K562 (cell line): ENCODE data around the gene PTPRF. TPM values are rescaled to one million over a fixed set of nuclear protein-coding genes. Genes with fewer than 3 reads are reported as not detected.

Source experiments
- ATAC-seq: fragments of 200-7000 bp; cut with Tn5 transposase; 3 replicates; pipeline ENCODE4 v1.9.1; 2020; ENCODE audit warnings: moderate library complexity
- BruUV-seq: library from RNA; stranded (reverse); fragments of 400-500 nt; replicated peaks from 2 replicates; lab custom pipeline; 2021; lab: Mats Ljungman, UMichigan
- CTCF ChIA-PET: fragments of 300-600 bp; formaldehyde crosslinking; extraction: SDS; loops from one replicate; lab custom pipeline; 2021; ENCODE audit warnings: low intra/inter-chr PET ratio; lab: Yijun Ruan, JAX
- POLR2A ChIA-PET: fragments of 300-600, 350-650 bp; sonication (Branson Sonifier 250); formaldehyde crosslinking; extraction: SDS; loops from one replicate; lab custom pipeline; 2021; ENCODE audit warnings: antibody characterized with exemption, inconsistent platforms; lab: Yijun Ruan, JAX
- DNase-seq, 4 experiments: peaks; one replicate each; pipeline versions ENCODE4 v3.0.0 to v3.0.0-alpha.2; 2011 to 2018; ENCODE audit warnings: low spot score in 3 of 4, mixed read lengths in 3 of 4; ENCODE audit errors: extremely low read depth in 1 of 4
- FAIRE-seq: peaks from 2 replicates; lab custom pipeline; 2011; peaks lifted over from hg19 to GRCh38; lab: Jason Lieb, UNC
- H2AFZ ChIP-seq: 2 replicates; pipeline ENCODE4 v1.6.0; 2011; ENCODE audit warnings: low read depth, low read length, control low read depth, inconsistent platforms
- H3K27ac ChIP-seq: fragments of 200-600 bp; 3 replicates; pipeline ENCODE4 v1.8.0; 2011; ENCODE audit warnings: low read depth, mild to moderate bottlenecking, control low read depth, inconsistent platforms, low read length, moderate library complexity, mixed read lengths; ENCODE audit errors: extremely low read depth
- H3K27me3 ChIP-seq, 2 experiments: fragments of 300-600 bp in 1 of 2; 2 replicates in 1 of 2; 3 replicates in 1 of 2; pipeline versions ENCODE4 v1.6.0 to v1.8.0; 2011; ENCODE audit warnings: inconsistent platforms in 2 of 2, low read length in 2 of 2, mild to moderate bottlenecking in 1 of 2, mixed read lengths in 1 of 2, moderate library complexity in 1 of 2; ENCODE audit not compliant: control insufficient read depth in 2 of 2, insufficient read depth in 2 of 2
- H3K36me3 ChIP-seq: fragments of 300-600 bp; 3 replicates; pipeline ENCODE4 v1.8.0; 2011; ENCODE audit warnings: mild to moderate bottlenecking, low read length, inconsistent platforms; ENCODE audit not compliant: control insufficient read depth, insufficient read depth
- H3K4me1 ChIP-seq, 2 experiments: fragments of 200-600 bp in 1 of 2; replicated peaks in 1 of 2; 2 replicates in 1 of 2; 3 replicates in 1 of 2; pipeline versions ENCODE4 v1.5.1 to v1.8.0; 2011; ENCODE audit warnings: inconsistent platforms in 2 of 2, low read length in 2 of 2, mild to moderate bottlenecking in 1 of 2, mixed read lengths in 1 of 2, moderate library complexity in 1 of 2; ENCODE audit not compliant: control insufficient read depth in 2 of 2, insufficient read depth in 2 of 2
- H3K4me2 ChIP-seq: 2 replicates; pipeline ENCODE4 v1.6.1; 2011; ENCODE audit warnings: low read length, control low read depth, inconsistent platforms, mixed read lengths; ENCODE audit not compliant: insufficient read depth
- H3K4me3 ChIP-seq: fragments of 200-600 bp; sonication (generic), shearing (Covaris generic); 2 replicates; pipeline ENCODE4 v1.5.1; 2016; ENCODE audit warnings: control low read depth, inconsistent platforms
- H3K79me2 ChIP-seq: fragments of 200-600 bp; 3 replicates; pipeline ENCODE4 v1.8.0; 2011; ENCODE audit warnings: low read length, inconsistent platforms; ENCODE audit not compliant: control insufficient read depth, insufficient read depth
- H3K9ac ChIP-seq, 2 experiments: 2 replicates each; pipeline versions ENCODE4 v1.6.0 to v1.6.1; 2011; ENCODE audit warnings: low read depth in 2 of 2, low read length in 2 of 2, control low read depth in 1 of 2, inconsistent platforms in 1 of 2, mild to moderate bottlenecking in 1 of 2, mixed read lengths in 1 of 2; ENCODE audit not compliant: insufficient read depth in 1 of 2
- H3K9me1 ChIP-seq: one replicate; pipeline ENCODE4 v1.6.0; 2011; ENCODE audit warnings: inconsistent platforms, mild to moderate bottlenecking, low read length, moderate library complexity; ENCODE audit not compliant: control insufficient read depth, insufficient read depth
- H3K9me3 ChIP-seq: replicated peaks from 2 replicates; pipeline ENCODE4 v1.5.1; 2011; ENCODE audit warnings: low read depth, low read length, inconsistent platforms; ENCODE audit not compliant: control insufficient read depth, insufficient read depth
- H4K20me1 ChIP-seq: replicated peaks from 2 replicates; pipeline ENCODE4 v1.6.1; 2011; ENCODE audit warnings: low read length, inconsistent platforms, mixed read lengths; ENCODE audit not compliant: control insufficient read depth, insufficient read depth
- DACH1 ChIP-seq: fragments of 450-650 bp; IDR thresholded peaks from 2 replicates; pipeline ENCODE4 v1.6.1; 2018; ENCODE audit not compliant: partially characterized antibody
- FOXP1 ChIP-seq: sonication (generic); formaldehyde crosslinking; IDR thresholded peaks from 2 replicates; pipeline ENCODE4 v1.8.0; 2022; ENCODE audit warnings: mild to moderate bottlenecking, missing genetic modification reagents
- FOXP4 ChIP-seq: sonication (generic); formaldehyde crosslinking; IDR thresholded peaks from 2 replicates; pipeline ENCODE4 v1.8.0; 2022; ENCODE audit warnings: mild to moderate bottlenecking, missing genetic modification reagents, borderline replicate concordance
- NCOA1 ChIP-seq: fragments of 450-650 bp; IDR thresholded peaks from 2 replicates; pipeline ENCODE4 v1.6.1; 2016; ENCODE audit warnings: low read depth
- PML ChIP-seq: IDR thresholded peaks from 2 replicates; pipeline ENCODE4 v1.6.1; 2012; ENCODE audit warnings: low read length, inconsistent platforms
- PTTG1 ChIP-seq: fragments of 450-650 bp; IDR thresholded peaks from 2 replicates; pipeline ENCODE4 v1.6.1; 2016; ENCODE audit warnings: low read depth, mild to moderate bottlenecking, missing genetic modification characterization, missing compliant biosample characterization
- RERE ChIP-seq: sonication (generic); formaldehyde crosslinking; IDR thresholded peaks from 2 replicates; pipeline ENCODE4 v1.8.0; 2023; ENCODE audit warnings: missing genetic modification reagents, mild to moderate bottlenecking, borderline replicate concordance
- SMARCB1 ChIP-seq: IDR thresholded peaks from 2 replicates; pipeline ENCODE4 v1.6.1; 2011; ENCODE audit warnings: improper control_type of control experiment, low read depth; ENCODE audit not compliant: insufficient read length
- TAF15 ChIP-seq: fragments of 200-400 bp; formaldehyde crosslinking; IDR thresholded peaks from 2 replicates; pipeline ENCODE4 v1.6.1; 2017; ENCODE audit warnings: mild to moderate bottlenecking, low read depth, low read length, moderate library complexity
- ZC3H4 ChIP-seq: sonication (generic); formaldehyde crosslinking; IDR thresholded peaks from 2 replicates; pipeline ENCODE4 v1.9.0; 2021; ENCODE audit warnings: missing genetic modification reagents, borderline replicate concordance
- ZFP30 ChIP-seq: fragments of 250-450 bp; sonication (Bioruptor Pico); IDR thresholded peaks from 2 replicates; pipeline ENCODE4 v1.8.0; 2022; ENCODE audit warnings: moderate library complexity, mild to moderate bottlenecking, inconsistent platforms, borderline replicate concordance
- ZNF165 ChIP-seq: fragments of 250-450 bp; sonication (Bioruptor Pico); IDR thresholded peaks from 2 replicates; pipeline ENCODE4 v1.4.0; 2020; ENCODE audit warnings: borderline replicate concordance
- ZNF184 ChIP-seq: sonication (generic); formaldehyde crosslinking; IDR thresholded peaks from 2 replicates; pipeline ENCODE4 v1.5.0; 2020; ENCODE audit warnings: missing genetic modification reagents
- ZNF511 ChIP-seq: sonication (generic); formaldehyde crosslinking; IDR thresholded peaks from 2 replicates; pipeline ENCODE4 v1.8.0; 2022; ENCODE audit warnings: mild to moderate bottlenecking, missing genetic modification reagents
- WGBS: fragments of 100-300 bp; shearing (Covaris generic); methylation state at CpG from one replicate; pipeline ENCODE4 v1.1.6; 2016; ENCODE audit warnings: low coverage, mixed read lengths; ENCODE audit not compliant: insufficient coverage; ENCODE audit errors: missing lambda C conversion rate; 5-methylcytosine and 5-hydroxymethylcytosine counted together
- in situ Hi-C: fragments of 300-500 bp; cut with MboI; formaldehyde crosslinking; loops from 4 replicates; pipeline ENCODE4 v1.15.0; 2018; ENCODE audit warnings: inconsistent platforms, mixed read lengths
- intact Hi-C: fragments of 100-400 bp; cut with micrococcal nuclease; formaldehyde crosslinking; loops from 2 replicates; pipeline ENCODE4 v1.14.2; 2022
- polyA plus RNA-seq, 8 experiments: library from polyadenylated mRNA; depleted of rRNA in 4 of 8; stranded (reverse) in 5 of 8; unstranded in 3 of 8; fragments of >200 nt; fragmentation: Nextera tagmentation in 2 of 8; fragmentation: Illumina TruSeq in 1 of 8; extraction: Ambion mirVana in 2 of 8; extraction: Trizol in 1 of 8; gene quantifications; 2 replicates each; pipeline versions ENCODE4 v1.2.1 to v1.2.3, GENCODE V29; 2011 to 2014; ENCODE audit warnings: inconsistent platforms in 1 of 8, missing spikeins in 1 of 8
- total RNA-seq, 7 experiments: library from RNA; depleted of rRNA in 6 of 7; stranded (reverse); fragments of >200 nt in 6 of 7; fragmentation: Illumina TruSeq in 2 of 7; extraction: Trizol in 2 of 7; gene quantifications; 2 replicates each; pipeline versions ENCODE4 v1.2.1 to v1.2.3, GENCODE V29; 2011 to 2021; ENCODE audit warnings: low replicate concordance in 1 of 7

PTPRF gene
- total and polyA plus RNA-seq, 9 of the 15 experiments (the other 6 are each of a cell fraction or from before 2014, with no cell fraction given), result 0.13 to 4.3 (median 1.1) TPM

GRCh38 chr1:43582162-43582566 is 51.5 kb downstream of the PTPRF start (continued):
- TF ChIP-seq ZNF184 (CRISPR knock-in tag) (no peak), FOXP4 (no peak), ZNF511 (CRISPR knock-in tag) (0 out of 2 replicates have a peak, but pooled peaks have one; percentile 13), SMARCB1 (no peak), PML (no peak)
- TF ChIP-seq, all 486 proteins: peak for 22

DNA sequence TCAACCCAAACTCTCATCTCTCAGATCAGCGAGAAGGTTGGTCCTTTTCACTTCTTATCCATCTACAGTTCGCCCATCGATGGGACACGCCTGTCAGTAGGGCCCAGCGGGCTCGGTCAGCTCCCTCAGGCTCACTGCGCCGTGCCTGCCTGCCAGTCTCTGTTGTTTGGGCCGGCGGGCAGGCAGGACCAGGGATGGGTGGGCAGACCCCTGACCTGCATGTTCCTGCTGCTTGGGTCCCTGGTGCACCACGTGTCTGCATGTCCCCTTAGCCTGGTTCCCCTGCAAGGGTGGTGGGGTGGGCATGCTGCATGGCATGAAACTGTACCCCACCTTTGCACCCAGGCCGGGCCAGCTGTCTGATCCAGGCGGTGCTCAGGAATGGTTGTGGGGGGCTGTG is 52.4 kb downstream of the PTPRF start:
- no peak overlapping the region; a peak in 1 of 4 replicates for H3K9ac ChIP-seq
- CTCF ChIA-PET, result interaction anchor here (0.9 kb wide), 1 partner anchor 352 kb away, joined by 3 read pairs; no protein-coding TSS in a partner anchor
- POLR2A ChIA-PET, result interaction anchor here (0.6 to 2.4 kb wide), 4 partner anchors 11 to 37 kb away, joined by 3 to 9 read pairs (median 3); no protein-coding TSS in a partner anchor
- TF ChIP-seq DACH1 (no peak), ZFP30 (no peak), RERE (CRISPR knock-in tag) (no peak), PTTG1 (no peak), TAF15 (no peak), NCOA1 (no peak), ZC3H4 (CRISPR knock-in tag) (no peak), ZNF165 (CRISPR knock-in tag) (no peak), FOXP1 (no peak)

More for the DNA sequence above, 52.4 kb downstream of the PTPRF start:
- Histone ChIP-seq H3K9me3 (no peaks in the 10 kb centered on the region), H3K4me2 (no peak overlapping the region), H3K36me3 (no peaks in the 10 kb centered on the region), H3K27ac (no peak overlapping the region), H3K4me1 (peaks cover 3 to 24% of the 10 kb centered on the region in 2 experiments; a peak in 4 of 5 replicates), H3K9me1 (no peaks in the 10 kb centered on the region), H4K20me1 (peaks cover 13% of the 10 kb centered on the region), H3K27me3 (peaks cover 14 to 84% of the 10 kb centered on the region in 2 experiments; a peak in 4 of 5 replicates), H2AFZ (no peak overlapping the region), H3K4me3 (no peak overlapping the region), H3K79me2 (no peaks in the 10 kb centered on the region)
- WGBS, result 21% methylated on average over 13 of the region's 13 CpGs
- ATAC-seq (no peak), DNase-seq (no peak), FAIRE-seq (no peak)
- in situ Hi-C loops (no loop called here), intact Hi-C loops (no loop called here)
- BruUV-seq, result no TSS peak
